H1 (cell line): ENCODE results near the gene SLC2A13. TPM values are rescaled to one million over a fixed set of nuclear protein-coding genes. Genes with fewer than 3 reads are reported as not detected.

Source experiments
- CTCF ChIA-PET: fragments of 300-600 bp; sonication (Branson Sonifier 250); formaldehyde crosslinking; loops from one replicate; lab custom pipeline; 2021; ENCODE audit not compliant: partially characterized antibody; lab: Charles Lee
- POLR2A ChIA-PET: fragments of 300-600 bp; sonication (Branson Sonifier 250); formaldehyde crosslinking; loops from one replicate; lab custom pipeline; 2021; ENCODE audit warnings: inconsistent platforms; ENCODE audit not compliant: partially characterized antibody; lab: Charles Lee
- DNase-seq, 2 experiments: peaks; one replicate each; pipeline versions ENCODE4 v3.0.0 to v3.0.0-alpha.2; 2010 to 2022; ENCODE audit warnings: low spot score in 2 of 2, low read depth in 1 of 2, mixed read lengths in 1 of 2
- FAIRE-seq: peaks from 2 replicates; lab custom pipeline; 2011; peaks lifted over from hg19 to GRCh38; lab: Jason Lieb, UNC
- H2AFZ ChIP-seq: 2 replicates; pipeline ENCODE4 v1.8.1; 2012; ENCODE audit warnings: low read length, inconsistent platforms
- H2AK5ac ChIP-seq: 2 replicates; pipeline ENCODE4 v1.6.1; 2013; ENCODE audit warnings: low read depth, low read length
- H2BK120ac ChIP-seq: replicated peaks from 2 replicates; pipeline ENCODE3; 2013; ENCODE audit warnings: low read depth, low read length, inconsistent platforms
- H2BK12ac ChIP-seq: 2 replicates; pipeline ENCODE4 v1.6.1; 2013; ENCODE audit warnings: low read depth, low read length
- H2BK15ac ChIP-seq: 2 replicates; pipeline ENCODE4 v1.6.1; 2013; ENCODE audit warnings: low read length
- H2BK20ac ChIP-seq: 2 replicates; pipeline ENCODE4 v1.6.1; 2013; ENCODE audit warnings: low read length
- H2BK5ac ChIP-seq: 2 replicates; pipeline ENCODE4 v1.6.1; 2013; ENCODE audit warnings: low read depth, low read length
- H3K14ac ChIP-seq: 2 replicates; pipeline ENCODE4 v1.6.1; 2013; ENCODE audit warnings: inconsistent platforms; ENCODE audit not compliant: insufficient read length
- H3K18ac ChIP-seq: 2 replicates; pipeline ENCODE4 v1.6.1; 2013; ENCODE audit warnings: low read length; ENCODE audit errors: extremely low read depth
- H3K23ac ChIP-seq: 2 replicates; pipeline ENCODE4 v1.6.1; 2013; ENCODE audit warnings: inconsistent platforms; ENCODE audit not compliant: insufficient read length
- H3K23me2 ChIP-seq: 2 replicates; pipeline ENCODE4 v1.6.1; 2013; ENCODE audit warnings: low read depth, low read length
- H3K27ac ChIP-seq: 2 replicates; pipeline ENCODE4 v1.6.1; 2011; ENCODE audit warnings: low read depth, low read length, inconsistent platforms
- H3K27me3 ChIP-seq, 4 experiments: replicated peaks in 1 of 4; 1 replicate in 1 of 4; 2 replicates in 3 of 4; pipeline versions ENCODE4 v1.6.1 to v1.8.1; 2011 to 2013; ENCODE audit warnings: low read length in 3 of 4, mild to moderate bottlenecking in 3 of 4, inconsistent platforms in 2 of 4, mixed read lengths in 2 of 4, moderate library complexity in 1 of 4; ENCODE audit not compliant: control insufficient read depth in 3 of 4, insufficient read depth in 3 of 4; ENCODE audit errors: extremely low read depth in 1 of 4
- H3K36me3 ChIP-seq, 4 experiments: 2 replicates each; pipeline versions ENCODE4 v1.6.1 to v1.8.1; 2011 to 2013; ENCODE audit warnings: mild to moderate bottlenecking in 4 of 4, low read length in 3 of 4, moderate library complexity in 2 of 4, control low read depth in 1 of 4, inconsistent platforms in 1 of 4; ENCODE audit not compliant: insufficient read depth in 4 of 4, control insufficient read depth in 2 of 4
- H3K4ac ChIP-seq: replicated peaks from 2 replicates; pipeline ENCODE3; 2013; ENCODE audit warnings: low read length, low read depth, mixed read lengths, inconsistent platforms; ENCODE audit not compliant: insufficient read length
- H3K4me1 ChIP-seq, 4 experiments: replicated peaks in 1 of 4; 1 replicate in 1 of 4; 2 replicates in 3 of 4; pipeline versions ENCODE4 v1.6.1 to v1.8.1; 2011 to 2013; ENCODE audit warnings: low read length in 3 of 4, inconsistent platforms in 2 of 4, mixed read lengths in 1 of 4; ENCODE audit not compliant: insufficient read depth in 4 of 4, control insufficient read depth in 3 of 4
- H3K4me2 ChIP-seq, 2 experiments: 2 replicates each; pipeline versions ENCODE4 v1.6.1 to v1.8.1; 2011 to 2013; ENCODE audit warnings: low read depth in 2 of 2, low read length in 2 of 2, control low read depth in 1 of 2, inconsistent platforms in 1 of 2, mild to moderate bottlenecking in 1 of 2; ENCODE audit not compliant: insufficient read depth in 1 of 2
- H3K4me3 ChIP-seq, 4 experiments: fragments of 200-600, 300-600 bp in 1 of 4; sonication (generic), shearing (Covaris generic), sonication (Bioruptor Twin) in 1 of 4; 2 replicates each; pipeline versions ENCODE4 v1.5.1 to v1.8.1; 2011 to 2016; ENCODE audit warnings: low read length in 4 of 4, low read depth in 3 of 4, control low read depth in 2 of 4, inconsistent platforms in 2 of 4, mild to moderate bottlenecking in 2 of 4, mixed read lengths in 1 of 4, moderate library complexity in 1 of 4; ENCODE audit not compliant: insufficient read depth in 2 of 4; ENCODE audit errors: extremely low read depth in 1 of 4
- H3K56ac ChIP-seq: replicated peaks from 2 replicates; pipeline ENCODE3; 2013; ENCODE audit warnings: low read depth, mild to moderate bottlenecking, mixed read lengths, low read length, inconsistent platforms; ENCODE audit not compliant: insufficient read length
- H3K79me1 ChIP-seq: 2 replicates; pipeline ENCODE4 v1.6.1; 2013; ENCODE audit warnings: low read depth, low read length, control low read depth
- H3K79me2 ChIP-seq, 2 experiments: 2 replicates each; pipeline versions ENCODE4 v1.6.1 to v1.8.1; 2012 to 2013; ENCODE audit warnings: low read length in 2 of 2, mild to moderate bottlenecking in 2 of 2, inconsistent platforms in 1 of 2; ENCODE audit not compliant: insufficient read depth in 2 of 2, control insufficient read depth in 1 of 2
- H3K9ac ChIP-seq, 4 experiments: replicated peaks in 1 of 4; 1 replicate in 1 of 4; 2 replicates in 3 of 4; pipeline versions ENCODE4 v1.6.1 to v1.8.1; 2011 to 2013; ENCODE audit warnings: low read depth in 3 of 4, low read length in 3 of 4, control low read depth in 2 of 4, mild to moderate bottlenecking in 2 of 4, moderate library complexity in 2 of 4, inconsistent platforms in 1 of 4; ENCODE audit errors: extremely low read depth in 1 of 4
- H3K9me3 ChIP-seq, 2 experiments: 2 replicates each; pipeline versions ENCODE4 v1.6.1 to v1.8.1; 2012 to 2013; ENCODE audit warnings: mild to moderate bottlenecking in 2 of 2, moderate library complexity in 2 of 2, control low read depth in 1 of 2, inconsistent platforms in 1 of 2, low read depth in 1 of 2, low read length in 1 of 2, mixed read lengths in 1 of 2; ENCODE audit not compliant: insufficient read depth in 2 of 2
- H4K20me1 ChIP-seq, 2 experiments: replicated peaks in 1 of 2; 2 replicates each; pipeline versions ENCODE3 to v1.8.1; 2011 to 2013; ENCODE audit warnings: inconsistent platforms in 2 of 2, low read length in 2 of 2, mild to moderate bottlenecking in 1 of 2; ENCODE audit not compliant: insufficient read depth in 2 of 2, control insufficient read depth in 1 of 2
- H4K5ac ChIP-seq: 2 replicates; pipeline ENCODE4 v1.6.1; 2013; ENCODE audit warnings: low read length, low read depth, mixed read lengths, inconsistent platforms; ENCODE audit not compliant: insufficient read length
- H4K8ac ChIP-seq: 2 replicates; pipeline ENCODE4 v1.8.0; 2013; ENCODE audit warnings: mild to moderate bottlenecking, moderate library complexity, low read length, inconsistent platforms; ENCODE audit not compliant: insufficient read depth; ENCODE audit errors: extremely low read depth
- H4K91ac ChIP-seq: replicated peaks from 2 replicates; pipeline ENCODE3; 2013; ENCODE audit warnings: low read length, mixed read lengths, inconsistent platforms; ENCODE audit not compliant: insufficient read length
- E2F6 ChIP-seq: IDR thresholded peaks from 2 replicates; pipeline ENCODE4 v1.6.1; 2012; ENCODE audit warnings: inconsistent platforms
- TBP ChIP-seq: IDR thresholded peaks from 2 replicates; pipeline ENCODE4 v1.6.1; 2011; ENCODE audit warnings: low read depth, low read length, improper control_type of control experiment
- ZNF274 ChIP-seq: IDR thresholded peaks from 2 replicates; pipeline ENCODE4 v1.7.0; 2012; ENCODE audit warnings: low read length, borderline replicate concordance; ENCODE audit errors: extremely low read depth
- WGBS, 2 experiments: shearing (Covaris generic) in 1 of 2; methylation state at CpG; one replicate each; pipeline versions ENCODE4 v1.1.6 to v1.1.7; 2013 to 2015; ENCODE audit warnings: low lambda C conversion rate in 2 of 2, mixed read lengths in 2 of 2, inconsistent platforms in 1 of 2, low coverage in 1 of 2, missing lambda C conversion rate in 1 of 2; ENCODE audit not compliant: insufficient replicate concordance in 2 of 2, insufficient coverage in 1 of 2, insufficient read length in 1 of 2; ENCODE audit errors: extremely low coverage in 1 of 2, missing lambda C conversion rate in 1 of 2; 5-methylcytosine and 5-hydroxymethylcytosine counted together
- polyA plus RNA-seq, 7 experiments: library from polyadenylated mRNA; depleted of rRNA in 3 of 7; stranded (reverse) in 5 of 7; unstranded in 2 of 7; fragments of >200 nt in 5 of 7; fragments of 200-250 nt in 2 of 7; gene quantifications; 1 replicate in 5 of 7; 2 replicates in 1 of 7; 4 replicates in 1 of 7; pipeline versions ENCODE4 v1.2.1 to v1.2.3, GENCODE V29; 2011 to 2013; ENCODE audit warnings: missing spikeins in 2 of 7, mixed read lengths in 2 of 7
- total RNA-seq: library from RNA; stranded (reverse); fragmentation: NEBNext Ultra II Directional; extraction: Animal tissue kit (Norgen Biotek cat#: 25700); gene quantifications from 2 replicates; pipeline ENCODE4 v1.2.1, GENCODE V29; 2021

SLC2A13 gene
- total and polyA plus RNA-seq, 2 of the 8 experiments (the other 6 are each of a cell fraction or from before 2014, with no cell fraction given): 2.8 to 9.6 TPM

GRCh38 chr12:40144023-40144422 is 38.1 kb upstream of the SLC2A13 start:
- CTCF ChIA-PET: interaction anchor here (1.6 kb wide), 1 partner anchor 132 kb away, joined by 5 read pairs; no protein-coding TSS in a partner anchor
- Histone ChIP-seq H3K79me1 (no peaks in the 10 kb centered on the region), H4K8ac (no peak overlapping the region), H3K23ac (no peak overlapping the region), H2AFZ (no peak overlapping the region), H4K20me1 (no peaks in the 10 kb centered on the region), H3K9me3 (no peaks in the 10 kb centered on the region), H3K79me2 (no peaks in the 10 kb centered on the region), H3K36me3 (no peaks in the 10 kb centered on the region), H3K27me3 (no peaks in the 10 kb centered on the region), H3K9ac (no peak overlapping the region), H2AK5ac (no peak overlapping the region), H4K5ac (no peak overlapping the region), H4K91ac (no peak overlapping the region), H2BK5ac (no peak overlapping the region), H3K4ac (no peak overlapping the region), H2BK120ac (no peak overlapping the region), H3K23me2 (no peaks in the 10 kb centered on the region), H3K56ac (no peak overlapping the region), H2BK15ac (no peak overlapping the region), H3K4me1 (no peaks in the 10 kb centered on the region), H3K27ac (no peak overlapping the region), H3K14ac (no peak overlapping the region), H3K4me2 (no peak overlapping the region), H3K4me3 (no peak overlapping the region), H2BK12ac (no peak overlapping the region), H3K18ac (no peak overlapping the region)
- DNase-seq: no peak
- FAIRE-seq: no peak
- POLR2A ChIA-PET: no interaction called here
- 71% methylated on average over 1 of the region's 1 CpG; no CpG with 5 or more reads in 1 of the 2 experiments for WGBS, 2 experiments
- TF ChIP-seq ZNF274: no peak
- no peak for TF ChIP-seq TBP
- no peak for TF ChIP-seq E2F6
- TF ChIP-seq, all 59 proteins: peak for 0
- H2BK20ac ChIP-seq: no peak overlapping the region
